ENCODE data around the gene FOLR2.

Gene FOLR2

DNA sequence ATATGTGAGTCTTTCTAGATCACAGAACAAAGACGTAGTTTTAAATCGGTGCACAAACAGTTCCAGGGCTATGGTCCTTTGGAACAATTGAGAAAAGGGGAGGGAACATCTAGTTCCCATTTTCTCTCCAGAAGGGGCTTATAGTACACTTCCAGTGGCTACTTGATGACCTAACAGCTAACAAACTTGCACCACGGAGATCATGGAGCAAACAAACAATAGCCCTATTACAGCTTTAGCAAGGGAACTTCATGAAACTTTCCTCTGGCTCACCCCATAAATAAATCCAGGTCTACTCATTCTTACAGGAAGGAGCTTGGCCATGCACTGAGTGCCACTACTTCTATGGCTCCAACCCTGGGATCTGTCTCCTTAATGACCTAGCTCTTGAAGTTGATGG is 8.3 kb upstream of the FOLR2 start:
- DNase-seq: no peak

DNA sequence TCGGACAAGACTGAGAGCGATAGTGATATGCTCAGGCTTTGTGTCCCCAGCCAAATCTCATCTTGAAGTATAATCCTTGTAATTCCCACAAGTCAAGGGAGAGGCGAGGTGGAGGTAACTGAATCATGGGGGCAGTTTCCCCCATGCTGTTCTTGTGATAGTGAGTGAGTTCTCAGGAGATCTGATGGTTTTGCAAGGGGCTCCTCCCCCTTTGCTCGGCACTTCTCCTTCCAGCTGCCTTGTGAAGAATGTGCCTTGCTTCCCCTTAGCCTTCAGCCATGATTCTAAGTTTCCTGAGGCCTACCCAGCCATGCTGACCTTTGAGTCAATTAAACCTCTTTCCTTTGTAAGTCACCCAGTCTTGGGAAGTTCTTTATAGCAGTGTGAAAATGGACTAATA is 7.5 kb upstream of the FOLR2 start:
- no peak for DNase-seq

DNA sequence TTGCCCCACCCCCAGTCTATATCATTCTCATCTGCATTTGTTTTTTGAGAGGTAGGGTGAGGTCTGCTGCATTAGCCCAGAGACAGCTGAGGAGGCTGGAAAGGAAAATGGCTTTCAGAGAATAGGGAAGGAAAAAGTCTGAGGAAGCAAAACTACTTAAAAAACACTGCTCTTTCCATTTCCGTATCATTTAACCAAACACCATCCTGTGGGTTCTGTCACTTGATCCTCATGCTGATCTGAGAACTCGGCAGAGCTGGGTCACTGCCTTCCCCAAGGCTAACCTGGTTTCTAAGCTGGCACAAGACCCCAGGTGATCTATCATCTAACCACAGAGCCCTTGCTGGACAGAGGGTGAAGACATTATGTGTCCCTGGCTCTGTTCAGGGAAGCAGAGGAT is 1.2 kb downstream of the FOLR2 start:
- no peak for DNase-seq

DNA sequence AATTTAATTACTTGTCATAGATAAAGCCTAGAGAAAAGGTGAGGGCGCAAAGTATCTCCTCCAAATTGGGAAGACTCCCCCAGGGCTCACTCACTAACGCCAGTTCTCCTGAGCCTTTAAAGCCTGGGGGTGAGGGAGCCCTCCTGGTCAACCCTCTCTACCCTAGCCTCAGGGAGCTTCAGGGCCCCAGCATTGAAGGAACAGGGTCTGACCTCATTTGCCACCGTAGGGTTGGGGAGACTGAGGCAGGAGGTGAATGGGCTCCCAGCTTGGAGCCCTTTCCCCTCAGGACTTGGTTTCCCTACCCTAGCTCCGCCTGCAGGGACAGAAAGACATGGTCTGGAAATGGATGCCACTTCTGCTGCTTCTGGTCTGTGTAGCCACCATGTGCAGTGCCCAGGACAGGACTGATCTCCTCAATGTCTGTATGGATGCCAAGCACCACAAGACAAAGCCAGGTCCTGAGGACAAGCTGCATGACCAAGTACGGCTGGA is 1.7 kb downstream of the FOLR2 start:
- no peak for DNase-seq

DNA sequence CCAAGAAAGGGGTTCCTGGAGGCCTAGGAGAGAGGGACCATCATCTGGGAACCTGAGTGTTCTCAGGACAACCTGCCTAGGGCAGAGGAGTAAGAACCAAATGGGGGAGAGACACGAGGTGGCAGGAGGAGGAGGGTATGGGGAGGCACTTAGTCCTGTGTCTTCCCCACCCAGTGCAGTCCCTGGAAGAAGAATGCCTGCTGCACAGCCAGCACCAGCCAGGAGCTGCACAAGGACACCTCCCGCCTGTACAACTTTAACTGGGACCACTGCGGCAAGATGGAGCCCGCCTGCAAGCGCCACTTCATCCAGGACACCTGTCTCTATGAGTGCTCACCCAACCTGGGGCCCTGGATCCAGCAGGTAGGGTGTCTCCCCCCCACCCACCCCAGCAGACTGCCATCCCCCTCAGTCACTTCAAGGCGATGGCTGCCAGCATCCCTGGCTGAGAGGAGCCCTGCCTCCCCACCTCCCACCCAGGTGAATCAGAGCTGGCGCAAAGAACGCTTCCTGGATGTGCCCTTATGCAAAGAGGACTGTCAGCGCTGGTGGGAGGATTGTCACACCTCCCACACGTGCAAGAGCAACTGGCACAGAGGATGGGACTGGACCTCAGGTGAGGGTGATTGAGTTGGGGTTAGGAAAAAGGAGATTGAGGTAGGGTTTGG is 4.2 kb downstream of the FOLR2 start:
- no peak for DNase-seq

DNA sequence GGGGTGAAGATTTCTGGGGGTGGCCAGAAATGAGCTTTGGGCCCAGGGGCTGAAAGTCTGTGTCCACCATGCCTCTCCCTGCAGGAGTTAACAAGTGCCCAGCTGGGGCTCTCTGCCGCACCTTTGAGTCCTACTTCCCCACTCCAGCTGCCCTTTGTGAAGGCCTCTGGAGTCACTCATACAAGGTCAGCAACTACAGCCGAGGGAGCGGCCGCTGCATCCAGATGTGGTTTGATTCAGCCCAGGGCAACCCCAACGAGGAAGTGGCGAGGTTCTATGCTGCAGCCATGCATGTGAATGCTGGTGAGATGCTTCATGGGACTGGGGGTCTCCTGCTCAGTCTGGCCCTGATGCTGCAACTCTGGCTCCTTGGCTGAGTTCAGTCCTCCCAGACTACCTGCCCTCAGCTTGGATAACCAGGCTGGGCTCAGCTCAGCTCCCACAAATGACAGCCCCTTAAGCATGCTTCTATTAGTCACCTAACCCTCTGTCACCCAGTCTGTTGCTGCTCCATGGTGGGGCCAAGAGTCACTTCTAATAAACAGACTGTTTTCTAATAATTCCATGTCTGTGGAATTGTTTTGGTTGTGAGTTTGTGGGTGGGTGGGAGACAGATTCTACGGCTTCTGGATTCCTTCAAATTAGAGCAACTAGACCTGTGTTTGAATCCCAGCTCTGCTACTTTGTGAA is 4.9 kb downstream of the FOLR2 start:
- DNase-seq: no peak

DNA sequence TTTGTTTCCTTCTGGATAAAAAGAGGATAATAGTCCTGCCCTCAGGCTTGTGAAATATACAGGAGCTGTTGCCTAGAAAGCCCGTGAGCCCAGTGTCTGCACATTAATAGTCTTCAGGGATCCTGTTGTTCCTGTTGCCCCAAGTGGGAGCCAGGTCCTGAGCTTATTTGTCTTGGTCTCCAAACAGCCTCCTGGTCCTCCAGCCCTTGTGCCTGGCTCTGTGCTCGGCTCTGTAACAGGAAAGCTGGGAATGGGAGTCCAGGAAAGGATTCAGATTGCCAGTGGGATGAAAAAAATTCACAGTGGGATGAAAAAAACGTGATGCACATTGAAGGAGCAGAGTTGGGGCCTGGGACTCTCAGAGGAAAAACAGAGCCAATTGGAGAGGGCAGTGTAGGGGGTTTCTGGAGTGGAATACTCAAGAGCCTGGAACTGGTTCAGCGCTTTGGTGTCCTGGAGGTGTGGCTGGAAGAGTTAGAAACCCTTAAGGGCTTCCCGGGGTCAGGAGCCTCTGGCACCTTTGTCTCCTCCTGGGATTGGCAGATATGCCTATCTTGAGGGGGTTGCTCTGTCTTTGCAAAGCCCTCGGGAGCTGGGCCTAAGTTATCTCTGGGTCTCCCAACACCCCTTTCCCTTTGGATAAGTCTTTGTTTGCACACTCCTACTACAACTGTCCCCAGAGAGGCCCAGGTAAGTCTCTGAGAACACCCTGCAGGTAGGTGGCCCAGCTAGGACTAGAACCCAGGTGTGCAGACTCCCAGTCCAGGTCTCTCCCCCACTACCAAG is 5.7 kb downstream of the FOLR2 start:
- DNase-seq: peak; percentile 18

DNA sequence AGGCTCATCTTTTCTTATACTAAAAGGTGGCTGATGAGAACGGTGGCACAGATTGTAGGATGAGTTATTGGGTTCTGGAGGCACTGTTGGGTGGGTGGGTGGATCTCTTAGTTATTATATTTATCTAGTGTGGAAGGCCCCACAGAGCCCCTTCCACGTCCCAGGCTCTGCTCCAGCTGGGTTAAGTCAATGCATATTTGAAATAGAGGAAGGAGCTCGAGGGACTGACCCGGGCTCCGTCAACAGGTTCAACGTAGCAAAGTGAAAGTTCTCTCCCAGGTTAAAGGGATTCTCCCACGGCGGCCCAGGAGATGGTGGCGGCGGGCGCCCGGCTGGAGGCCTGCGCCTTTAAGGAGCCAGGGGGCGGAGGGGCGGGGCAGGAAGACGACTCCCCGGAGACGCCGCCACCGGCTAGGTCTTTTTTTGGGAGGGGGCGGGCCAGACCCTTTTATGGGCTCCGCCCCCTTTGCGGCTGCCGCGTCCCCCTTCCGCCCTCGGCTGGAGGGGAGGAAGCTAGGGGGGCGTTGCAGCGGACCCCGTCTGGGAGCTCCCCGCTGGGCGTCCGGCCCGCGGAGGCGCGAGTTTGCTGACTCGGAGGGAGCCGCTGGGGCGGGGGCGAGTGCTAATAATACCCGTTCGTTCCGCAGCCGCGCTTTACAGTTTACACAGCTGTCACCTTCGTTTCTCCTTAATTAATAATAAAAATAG is 6.5 kb downstream of the FOLR2 start:
- peak; percentile 94 for DNase-seq

DNA sequence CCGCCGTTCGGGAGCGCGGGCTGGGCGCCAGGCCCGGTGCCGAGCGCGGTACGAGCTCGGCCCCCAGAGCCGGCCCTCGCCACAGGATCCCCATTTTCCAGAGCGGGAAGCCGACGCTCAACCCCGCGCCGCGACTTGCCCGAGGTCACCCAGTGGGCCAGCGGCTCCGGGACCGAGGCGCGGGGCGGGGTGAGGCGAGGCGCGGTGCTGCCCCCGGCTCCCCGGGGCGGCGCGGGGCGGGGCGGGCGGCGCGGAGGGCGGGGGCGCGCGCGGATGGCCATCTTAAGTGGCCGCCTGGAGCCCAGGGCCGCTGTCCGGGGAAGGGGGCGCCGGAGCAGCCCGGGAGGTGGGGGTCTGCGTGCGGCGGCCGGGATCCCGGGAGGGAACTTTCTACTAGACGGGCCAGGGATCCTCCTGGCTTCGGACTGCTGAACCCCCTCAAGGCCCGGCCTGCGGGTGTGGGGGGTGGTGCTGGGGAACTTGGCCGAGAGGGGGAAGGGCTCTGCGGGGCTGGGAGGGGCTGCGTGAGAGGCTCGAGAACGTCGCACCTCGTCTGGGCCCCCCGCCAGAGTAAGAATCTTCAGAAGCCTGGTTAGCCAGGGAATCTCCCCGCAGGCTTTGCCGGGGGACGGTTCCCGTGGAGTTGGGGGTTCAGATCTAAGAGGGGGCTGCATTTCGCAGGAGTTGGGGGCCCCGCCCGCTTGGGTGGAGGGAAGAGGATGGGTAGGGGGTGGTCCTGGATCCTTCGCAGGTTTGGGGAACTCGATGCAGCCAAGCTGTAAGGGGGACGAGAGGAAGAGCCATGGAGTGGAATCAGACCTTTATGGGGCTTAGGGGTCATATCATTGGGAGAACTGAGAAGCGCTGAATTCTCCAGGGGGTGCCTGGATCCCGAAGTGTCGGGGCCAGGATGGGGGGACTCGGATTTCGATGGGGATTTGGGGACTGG is 7.3 kb downstream of the FOLR2 start:
- DNase-seq: peak; percentile 79

DNA sequence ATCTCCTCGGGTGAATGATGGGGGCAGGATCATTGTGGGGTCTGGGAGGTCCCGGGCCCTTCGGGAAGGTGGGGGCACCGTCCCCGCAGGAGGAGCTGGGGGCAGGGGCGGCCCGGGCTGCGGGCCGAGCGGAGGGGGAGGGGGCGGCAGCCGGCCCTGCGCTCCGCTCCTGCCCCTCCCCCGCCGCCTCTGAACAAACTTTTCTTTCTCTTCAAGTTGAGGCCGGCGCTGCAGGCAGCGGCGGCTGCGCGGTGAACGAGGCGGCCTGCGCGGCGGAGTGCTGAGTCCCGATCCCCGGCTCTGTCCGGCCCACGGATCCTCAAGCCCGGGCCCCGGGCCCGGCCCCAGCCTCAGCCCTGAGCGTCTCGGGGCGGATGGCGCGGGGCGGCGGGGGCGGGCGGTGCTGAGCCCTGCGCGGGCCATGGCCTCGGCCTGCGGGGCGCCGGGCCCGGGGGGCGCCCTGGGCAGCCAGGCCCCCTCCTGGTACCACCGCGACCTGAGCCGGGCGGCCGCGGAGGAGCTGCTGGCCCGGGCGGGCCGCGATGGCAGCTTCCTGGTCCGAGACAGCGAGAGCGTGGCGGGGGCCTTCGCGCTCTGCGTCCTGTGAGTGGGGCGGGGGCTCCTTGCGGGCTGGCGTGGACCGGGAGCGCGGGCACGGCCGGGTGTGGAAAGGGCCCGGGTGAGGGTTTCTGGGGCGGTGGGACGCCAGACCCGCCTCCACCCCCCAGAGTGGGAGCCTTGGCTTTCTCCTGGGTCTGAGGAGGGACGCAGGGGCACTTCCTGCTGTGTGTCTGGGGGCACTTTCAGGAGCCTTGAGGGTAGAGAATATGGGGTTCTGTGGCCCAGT is 8.2 kb downstream of the FOLR2 start, which contains the start of gene INPPL1:
TSS of gene INPPL1 (plus strand) at position 204 of the 847 bp plus-strand sequence. CDS start at position 422, 218 bp downstream.
- no peak for DNase-seq

DNA sequence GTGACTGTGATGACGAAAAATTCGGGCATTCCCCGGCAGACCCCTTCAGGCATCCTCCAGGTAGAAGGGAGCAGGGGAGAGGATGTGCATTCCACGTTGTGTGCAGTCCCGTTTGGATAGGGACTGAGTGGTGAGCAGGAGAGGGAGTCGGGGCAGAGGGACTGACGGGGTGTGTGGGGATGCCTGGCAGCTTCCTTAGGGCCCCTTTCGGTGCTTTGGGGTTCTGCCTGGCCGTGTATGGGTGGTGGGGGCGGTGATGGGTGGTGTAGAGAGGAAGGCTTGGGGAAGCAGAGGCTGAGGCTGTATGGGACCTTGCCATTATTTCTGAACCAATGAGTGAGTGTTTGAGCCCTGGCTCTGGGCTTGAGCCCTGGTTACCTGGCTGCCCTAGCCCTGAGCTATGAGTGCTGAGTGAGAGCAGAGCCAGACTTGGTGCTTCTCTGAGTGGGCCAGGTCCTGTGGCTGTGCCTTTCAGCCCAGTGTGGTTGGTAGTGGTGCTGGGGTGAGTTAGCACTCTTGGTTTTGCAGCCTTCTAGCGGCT is 8.9 kb downstream of the FOLR2 start:
- no peak for DNase-seq

DNA sequence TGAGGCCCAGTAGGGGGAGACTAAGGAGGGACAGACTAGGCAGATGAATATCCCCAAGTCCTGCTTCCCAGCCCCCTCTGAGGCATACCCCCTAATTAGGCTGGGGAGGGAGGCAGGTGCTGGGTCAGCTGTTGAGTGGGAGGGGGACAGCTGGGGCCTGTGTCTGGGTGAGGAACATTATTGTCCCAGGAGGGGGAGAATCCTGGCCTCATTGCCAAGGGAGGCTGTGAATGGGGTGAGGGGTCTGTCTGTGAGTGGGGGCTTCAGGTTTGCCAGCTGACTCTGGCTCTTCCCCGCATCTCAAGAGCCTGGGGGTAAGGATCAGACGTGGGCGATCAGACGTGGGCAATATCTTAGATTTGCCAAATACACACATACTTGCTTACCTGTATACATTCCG is 10.1 kb downstream of the FOLR2 start:
- DNase-seq: no peak

DNA sequence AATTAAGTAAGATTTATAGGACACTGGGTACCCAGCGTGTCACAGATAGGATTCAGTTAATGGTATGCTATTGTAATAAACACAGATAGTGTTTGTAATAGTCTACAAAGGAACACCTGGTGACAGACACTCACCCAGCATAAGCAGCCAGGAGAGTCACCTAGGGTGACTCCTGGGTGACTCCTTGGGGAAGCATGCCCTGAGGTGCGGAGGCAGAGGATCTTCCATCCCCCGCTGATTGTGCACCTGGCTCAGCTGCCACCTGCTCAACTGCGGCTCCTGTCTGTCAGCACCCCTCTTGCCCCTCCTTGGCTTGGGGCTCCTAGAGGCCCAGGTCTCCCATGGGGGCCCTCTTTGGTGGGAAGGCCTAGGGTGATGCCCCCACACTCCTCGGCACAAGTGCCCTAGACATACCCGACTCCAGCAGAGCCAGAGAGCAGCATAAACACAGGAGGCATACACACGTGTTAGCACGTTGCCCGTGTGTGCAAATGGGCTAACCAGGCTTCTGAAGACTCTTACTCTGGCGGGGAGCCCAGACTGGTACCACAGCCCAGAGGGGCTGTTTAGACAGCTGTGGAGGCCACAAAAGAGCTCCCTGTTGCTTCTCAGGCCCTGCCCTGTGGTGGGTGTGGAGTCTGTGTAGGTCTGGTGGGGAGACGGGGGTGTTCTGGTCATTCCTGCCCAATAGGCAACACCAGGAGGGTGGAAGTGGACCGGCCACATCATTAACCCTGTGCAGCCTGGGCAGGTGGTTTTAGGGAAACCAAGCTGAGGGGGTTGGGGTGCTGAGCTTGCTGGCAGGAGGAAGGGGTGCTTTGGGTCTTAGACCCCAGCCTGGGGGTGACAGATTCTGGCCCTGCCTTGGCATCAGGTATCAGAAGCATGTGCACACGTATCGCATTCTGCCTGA is 11.0 kb downstream of the FOLR2 start:
- peak; percentile 89 for DNase-seq

DNA sequence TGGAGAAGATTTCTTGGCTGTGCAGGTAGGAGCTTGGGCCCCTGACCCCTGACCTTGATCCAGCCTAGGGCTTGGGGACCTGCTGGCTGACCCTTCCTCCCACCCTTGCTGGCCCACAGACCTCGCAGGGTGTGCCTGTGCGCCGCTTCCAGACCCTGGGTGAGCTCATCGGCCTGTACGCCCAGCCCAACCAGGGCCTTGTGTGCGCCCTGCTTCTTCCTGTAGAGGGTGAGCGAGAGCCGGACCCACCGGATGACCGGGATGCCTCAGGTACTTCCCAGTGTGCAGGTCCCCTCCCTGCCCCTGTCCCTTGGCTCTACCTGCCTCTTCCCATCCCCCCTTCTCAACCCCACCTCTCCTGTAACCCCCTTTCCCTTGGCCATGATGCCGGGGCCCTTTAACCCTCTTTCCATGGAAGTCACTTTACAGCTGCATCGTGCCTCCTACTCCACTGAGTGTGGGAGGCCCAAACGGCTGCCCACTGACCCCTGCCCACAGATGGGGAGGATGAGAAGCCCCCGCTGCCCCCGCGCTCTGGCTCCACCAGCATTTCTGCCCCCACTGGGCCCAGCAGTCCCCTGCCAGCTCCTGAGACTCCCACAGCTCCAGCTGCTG is 11.7 kb downstream of the FOLR2 start:
- peak; percentile 26 for DNase-seq

DNA sequence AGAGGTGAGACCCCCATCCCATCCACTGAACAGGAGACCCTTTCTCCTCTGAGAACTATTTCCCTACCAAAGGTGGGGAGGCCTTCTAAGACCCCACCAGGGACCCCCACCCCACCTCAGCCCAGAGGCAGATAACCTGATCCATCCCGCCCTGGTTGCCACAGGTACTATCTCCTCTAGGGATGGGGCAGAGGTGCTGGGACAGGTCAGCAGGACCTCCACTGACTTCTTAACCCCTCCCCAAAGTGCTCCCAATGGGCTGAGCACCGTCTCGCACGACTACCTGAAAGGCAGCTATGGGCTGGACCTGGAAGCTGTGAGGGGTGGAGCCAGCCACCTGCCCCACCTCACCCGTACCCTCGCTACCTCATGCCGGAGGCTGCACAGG is 12.2 kb downstream of the FOLR2 start:
- no peak for DNase-seq

DNA sequence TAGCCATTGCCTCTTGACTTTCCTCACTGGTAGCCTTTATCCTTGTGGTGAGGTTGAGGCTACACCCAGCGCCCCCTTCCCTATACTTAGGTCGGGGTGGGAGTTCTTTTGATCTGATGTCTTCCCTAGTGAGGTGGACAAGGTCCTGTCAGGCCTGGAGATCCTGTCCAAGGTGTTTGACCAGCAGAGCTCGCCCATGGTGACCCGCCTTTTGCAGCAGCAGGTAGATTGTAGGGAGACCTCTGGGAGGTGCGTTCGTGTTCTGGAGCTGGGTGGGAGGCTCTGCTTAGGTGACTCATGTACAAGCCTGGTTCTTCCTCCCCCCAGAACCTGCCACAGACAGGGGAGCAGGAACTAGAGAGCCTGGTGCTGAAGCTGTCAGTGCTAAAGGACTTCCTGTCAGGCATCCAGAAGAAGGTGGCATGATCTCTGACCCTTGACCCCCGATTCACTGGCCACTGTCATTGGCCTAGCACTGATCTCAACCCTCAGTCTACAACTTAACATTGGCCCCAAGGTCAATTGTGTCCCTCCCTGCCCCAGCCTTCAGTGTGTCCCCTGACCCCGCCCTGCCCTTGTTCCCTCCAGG is 12.8 kb downstream of the FOLR2 start:
- no peak for DNase-seq

DNA sequence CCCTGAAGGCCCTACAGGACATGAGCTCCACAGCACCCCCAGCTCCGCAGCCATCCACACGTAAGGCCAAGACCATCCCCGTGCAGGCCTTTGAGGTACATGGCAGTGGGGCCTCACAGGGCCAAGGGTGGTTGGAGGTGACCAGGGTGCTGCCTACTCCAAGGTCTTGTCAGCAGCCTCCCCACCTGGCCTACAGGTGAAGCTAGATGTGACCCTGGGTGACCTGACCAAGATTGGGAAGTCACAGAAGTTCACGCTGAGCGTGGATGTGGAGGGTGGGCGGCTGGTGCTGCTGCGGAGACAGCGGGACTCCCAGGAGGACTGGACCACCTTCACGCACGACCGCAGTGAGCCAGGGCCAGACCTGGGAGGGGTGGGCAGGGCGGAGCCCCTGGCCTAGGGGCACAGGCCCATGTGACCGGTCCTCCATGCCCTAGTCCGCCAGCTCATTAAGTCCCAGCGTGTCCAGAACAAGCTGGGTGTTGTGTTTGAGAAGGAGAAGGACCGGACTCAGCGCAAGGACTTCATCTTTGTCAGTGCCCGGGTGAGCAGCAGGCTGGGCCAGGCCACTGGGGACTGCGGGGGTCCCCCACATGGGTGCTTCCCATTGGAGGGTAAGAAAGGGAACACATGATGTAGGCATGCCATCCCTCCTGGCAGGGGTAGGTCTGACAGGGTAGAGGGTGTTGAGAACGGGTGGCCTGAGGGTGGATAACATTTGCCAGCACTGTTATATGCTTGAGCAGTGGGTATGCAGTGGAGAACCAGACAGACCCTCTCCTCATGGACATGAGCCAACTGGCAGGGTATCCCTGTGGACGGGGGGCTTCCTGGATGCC is 13.6 kb downstream of the FOLR2 start:
- DNase-seq: no peak

All from NCI-H510A (cell line).